Fibroblast of skin of left biceps (primary cell): ENCODE results near the gene CCNL1.

Experiments
- DNase-seq, 2 experiments: peaks; one replicate each; pipeline ENCODE4 v3.0.0-alpha.2; 2013; ENCODE audit warnings: low read depth in 2 of 2

CCNL1 gene

DNA sequence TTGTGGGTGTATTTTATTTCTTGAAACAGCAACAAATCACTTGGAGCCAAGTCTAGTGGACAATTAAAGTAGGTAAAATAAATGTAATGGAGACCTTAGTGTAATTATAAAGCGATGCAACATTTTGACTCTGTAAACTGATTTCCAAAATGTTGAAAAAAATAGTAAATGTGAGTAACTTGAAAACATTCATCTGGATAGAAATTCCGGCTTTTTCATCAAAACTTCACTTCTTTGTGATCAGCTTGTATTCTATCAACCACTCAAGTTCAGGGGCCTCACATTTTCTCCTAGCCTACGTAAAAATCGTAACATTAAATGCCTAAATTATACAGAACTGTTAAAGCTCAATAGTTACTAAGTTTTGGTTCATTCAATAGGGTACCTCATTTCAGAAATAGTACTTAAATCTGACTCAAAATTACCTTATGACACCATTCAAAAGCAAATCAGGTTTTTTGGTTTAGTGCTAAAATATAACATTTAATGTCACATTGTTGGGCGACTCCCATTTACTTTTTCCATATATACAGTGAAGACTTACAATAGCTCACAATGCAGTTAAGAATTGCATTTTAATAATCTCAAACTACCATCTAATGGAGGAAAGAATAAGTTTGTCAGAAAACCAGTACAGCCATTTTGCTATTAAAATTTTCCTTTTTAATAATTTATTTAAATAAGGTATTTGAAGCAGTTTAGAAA, 12.7 kb downstream of the CCNL1 start:
- DNase-seq = no peak

DNA sequence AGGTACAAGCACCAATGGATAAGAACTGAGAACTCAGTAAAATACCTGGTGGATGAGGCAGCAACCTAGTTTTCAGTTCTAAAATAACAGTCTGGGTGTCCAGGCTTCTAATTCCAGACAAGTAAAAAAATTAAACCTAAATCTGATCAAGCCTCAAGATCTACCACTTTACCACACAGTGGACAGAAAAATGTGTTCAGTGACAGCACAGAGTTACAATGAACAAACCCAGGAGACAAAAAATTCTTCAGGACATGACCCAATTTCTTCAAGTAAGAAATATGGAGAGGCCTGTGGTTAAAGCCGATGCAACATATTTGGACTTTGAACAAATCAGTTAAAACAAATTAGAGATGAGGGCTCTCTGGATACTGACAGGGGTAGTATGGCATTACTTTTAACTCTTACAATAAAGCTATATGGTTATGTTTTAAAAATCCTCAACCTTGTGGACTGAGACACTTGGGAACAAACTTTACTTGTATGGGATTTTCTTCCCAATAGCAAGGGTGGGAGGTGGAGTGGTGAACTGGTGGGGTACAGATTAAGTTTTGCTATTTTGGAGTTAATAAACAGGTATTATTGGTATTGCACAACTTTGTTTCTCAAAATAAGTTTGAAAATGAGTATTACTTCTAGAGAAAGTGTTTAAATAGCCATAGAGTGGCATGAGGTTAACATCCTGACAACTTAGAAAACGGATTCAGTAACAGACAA, 14.2 kb downstream of the CCNL1 start:
- no peak for DNase-seq

DNA sequence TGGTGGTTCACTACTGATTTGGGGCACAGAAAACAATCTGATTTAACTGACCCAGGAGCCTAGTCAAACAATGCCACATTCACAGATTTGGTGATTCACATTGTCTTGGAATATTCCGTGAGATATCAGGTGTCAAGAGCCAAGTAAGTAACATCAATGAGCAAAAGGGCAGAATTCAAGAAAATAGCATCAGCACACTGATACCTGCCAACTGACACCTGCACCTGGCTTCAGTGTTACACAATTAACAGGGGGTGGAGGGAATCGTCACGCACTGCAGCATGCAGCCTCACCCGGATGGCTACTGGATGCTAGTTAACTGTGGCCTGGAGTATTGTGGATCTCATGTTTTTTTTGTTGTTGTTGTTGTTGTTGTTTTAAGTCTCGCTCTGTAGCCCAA, 17.6 kb downstream of the CCNL1 start:
- DNase-seq = no peak

DNA sequence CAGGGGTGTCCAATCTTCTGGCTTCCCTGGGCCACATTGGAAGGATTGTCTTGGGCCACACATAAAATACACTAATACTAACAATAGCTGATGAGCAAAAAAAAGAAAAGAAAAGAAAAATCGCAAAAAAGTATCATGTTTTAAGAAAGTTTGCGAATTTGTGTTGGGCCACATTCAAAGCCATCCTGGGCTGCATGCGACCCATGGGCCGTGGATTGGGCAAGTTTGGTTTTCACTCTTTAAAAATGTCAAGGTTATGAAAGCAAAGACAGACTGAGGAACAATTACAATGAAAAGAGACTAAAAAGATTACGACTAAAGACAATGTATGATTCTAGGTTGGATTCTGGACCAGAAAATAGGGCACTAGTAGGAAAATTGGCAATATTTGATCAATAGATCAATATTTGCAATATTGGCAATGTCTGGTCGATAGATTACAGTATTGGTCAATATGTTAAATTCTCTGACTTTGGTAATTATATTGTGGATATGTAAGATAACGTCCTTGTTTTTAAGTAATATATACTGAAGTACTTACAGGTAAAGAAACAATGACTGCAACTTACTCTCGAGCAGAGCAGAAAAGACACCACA, 19.9 kb downstream of the CCNL1 start:
- DNase-seq = no peak

DNA sequence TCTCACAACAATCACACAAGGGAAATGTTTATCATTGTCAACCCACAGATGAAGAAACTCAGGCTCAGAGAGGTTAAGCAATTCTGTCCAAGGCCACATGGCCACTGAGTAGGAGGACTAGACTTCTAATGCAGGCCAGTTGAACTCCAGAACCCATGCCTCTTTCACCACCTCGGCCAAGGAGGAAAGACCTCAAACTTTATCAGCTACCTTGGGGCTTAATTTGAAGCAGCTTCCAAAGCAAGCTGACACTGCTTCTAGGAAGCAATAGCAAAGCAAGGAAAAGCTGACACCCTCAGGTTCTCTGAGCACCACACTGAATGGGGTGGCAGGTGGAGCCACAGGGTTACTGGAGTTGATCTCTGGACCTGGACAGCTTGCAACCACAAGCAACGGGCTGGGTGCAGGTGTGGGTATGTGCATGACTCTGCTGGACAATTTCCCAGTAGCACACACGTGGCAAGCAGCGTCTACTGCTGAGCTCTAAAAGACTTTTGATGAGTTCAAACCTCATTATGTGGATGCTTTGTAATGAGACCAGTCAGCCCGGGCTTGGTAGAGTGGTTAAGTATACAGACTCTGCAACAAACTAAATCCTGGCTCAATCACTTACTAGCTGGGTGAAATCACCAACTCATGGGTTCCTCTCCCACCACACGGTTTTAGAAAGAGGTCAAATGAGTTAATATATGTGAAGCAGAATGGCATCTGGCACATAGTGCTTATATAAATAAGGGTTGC, 23.1 kb downstream of the CCNL1 start:
- no peak for DNase-seq

DNA sequence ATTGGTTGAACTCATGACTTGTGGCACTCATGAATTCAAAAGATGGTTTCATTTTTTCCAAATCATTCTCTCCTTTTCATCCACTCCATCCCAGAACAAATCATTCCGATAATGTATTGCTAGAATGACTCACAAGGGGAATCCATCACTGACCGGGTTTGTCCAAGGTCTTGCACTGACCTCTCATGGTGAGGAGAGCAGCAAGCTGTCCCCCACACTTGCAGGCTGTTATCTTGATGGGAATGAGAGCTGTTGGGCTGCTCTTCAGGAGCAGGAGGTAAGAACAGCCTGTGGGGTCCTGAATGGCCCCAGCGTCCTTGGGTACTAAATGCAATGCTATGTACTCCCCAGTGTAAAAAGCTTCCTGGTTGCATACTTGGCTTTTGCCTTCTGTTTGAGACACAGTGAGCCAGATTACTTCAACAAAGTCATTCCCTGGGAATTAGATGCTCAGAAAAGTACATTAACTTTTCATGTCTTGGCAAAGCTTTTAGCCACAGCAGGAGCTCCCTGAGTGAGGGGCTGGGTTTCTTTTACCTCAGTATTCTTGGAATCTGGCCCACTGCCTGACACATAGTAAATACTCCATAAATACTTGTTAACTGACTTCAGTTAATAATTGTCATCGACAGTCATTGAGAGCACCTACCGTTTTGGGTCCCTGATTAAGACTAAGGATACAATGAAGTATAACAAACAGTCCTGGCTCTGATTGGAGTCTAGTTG, 24.1 kb downstream of the CCNL1 start:
- DNase-seq = peak in 1 of 2 experiments; percentile 17

DNA sequence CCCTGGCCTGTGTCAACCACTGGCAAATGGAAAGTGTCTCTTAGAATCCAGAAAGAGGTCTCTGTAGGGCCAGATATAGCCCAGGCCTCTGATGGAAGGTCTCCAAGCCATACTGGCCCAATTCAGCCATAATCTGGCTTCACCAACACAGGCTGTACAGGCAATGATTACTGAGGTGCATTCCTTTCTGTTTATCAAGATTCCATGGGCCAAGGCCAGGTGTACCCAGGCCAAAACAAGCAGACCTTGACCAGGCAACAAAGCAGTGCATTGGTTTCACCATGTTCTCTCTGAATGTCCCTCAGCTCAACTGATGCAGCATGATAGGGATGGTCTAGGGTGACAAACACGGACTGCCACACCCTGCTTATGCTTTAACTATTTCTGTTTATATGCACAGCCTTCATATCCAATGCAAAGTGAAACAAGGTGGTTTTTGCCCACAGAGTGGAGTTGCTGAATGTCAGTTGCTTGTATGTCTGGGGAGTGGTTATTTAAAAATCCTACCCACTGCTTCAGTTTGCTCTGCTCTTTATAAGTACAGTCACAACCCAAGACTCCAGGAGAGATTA, 25.2 kb downstream of the CCNL1 start:
- no peak for DNase-seq

DNA sequence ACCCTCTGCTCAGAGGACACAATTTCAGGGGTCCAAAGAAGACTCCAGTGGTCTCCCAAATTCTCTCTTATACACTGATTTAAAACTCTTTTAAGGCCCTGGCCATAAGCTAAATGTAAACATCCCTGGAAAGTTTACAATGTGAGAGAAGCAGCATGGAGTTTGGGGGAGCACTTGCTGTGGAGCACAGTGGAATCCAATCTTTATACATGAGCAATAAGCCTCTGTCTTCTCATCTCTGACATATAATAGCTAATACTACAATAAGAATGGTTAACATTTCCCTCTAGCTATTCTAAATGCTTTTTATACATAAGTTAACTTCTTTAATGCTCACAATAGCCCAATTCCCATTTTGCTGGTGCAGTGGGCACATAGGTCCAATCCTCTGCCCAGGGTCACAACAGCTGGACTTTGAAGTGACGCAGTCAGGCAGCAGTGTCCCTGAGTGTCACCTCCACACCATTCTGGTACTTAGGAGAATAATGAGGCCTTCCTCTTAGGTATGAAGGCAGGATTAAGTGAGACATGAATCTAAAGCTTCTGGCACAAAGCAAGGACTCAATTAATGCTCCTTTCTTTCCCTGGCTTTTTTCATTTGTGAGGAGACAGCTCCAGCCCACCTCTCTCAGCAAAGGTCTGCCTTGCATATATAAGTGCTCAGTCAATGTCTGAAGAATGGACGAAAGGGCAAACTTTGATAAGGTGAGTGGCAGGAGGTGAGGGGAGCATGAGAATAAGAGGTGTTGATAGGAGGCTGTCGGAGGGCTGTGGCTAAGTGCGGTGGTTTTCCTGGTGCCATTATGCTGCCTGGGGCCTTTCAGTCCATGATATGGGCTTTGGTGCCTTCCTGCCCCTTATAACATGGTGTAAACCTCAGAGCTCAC, 26.3 kb downstream of the CCNL1 start:
- DNase-seq = no peak

DNA sequence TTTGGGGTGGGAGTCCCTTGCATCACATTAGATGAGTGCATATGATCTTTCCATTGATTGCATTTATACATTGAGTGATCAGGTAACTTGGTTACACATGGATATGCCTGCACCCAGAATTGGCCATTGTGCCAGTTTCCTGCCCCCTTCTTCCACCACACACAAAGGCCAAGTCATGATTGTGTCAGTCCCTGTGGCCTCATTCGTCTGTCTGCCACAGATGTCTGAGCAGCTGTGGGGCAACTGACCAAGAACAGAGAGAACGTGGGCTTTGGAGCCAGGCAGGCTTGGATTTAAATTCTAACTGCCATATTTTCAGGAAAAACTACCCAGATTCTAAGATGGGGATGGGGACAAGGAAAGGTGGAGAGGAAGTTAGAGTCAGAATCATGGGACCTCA, 27.0 kb downstream of the CCNL1 start:
- DNase-seq = no peak

DNA sequence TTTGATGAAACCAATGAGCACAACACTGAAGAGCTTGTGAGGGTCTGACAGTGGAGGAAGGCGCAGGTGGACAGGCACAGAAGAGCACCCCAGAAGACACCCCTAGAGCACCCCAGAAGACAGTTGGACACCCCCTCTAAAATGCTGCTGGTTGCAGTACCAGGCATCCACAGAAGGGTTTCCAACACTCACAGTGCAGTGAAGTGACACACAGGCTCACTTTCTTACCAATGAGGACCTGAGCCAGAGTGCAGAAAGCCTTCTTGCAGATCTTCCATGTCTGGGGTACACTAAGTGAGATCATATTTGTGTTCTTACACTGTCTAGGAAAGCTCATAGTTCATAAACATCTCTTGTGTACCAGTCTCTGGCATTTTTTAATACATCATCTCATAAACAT, 27.6 kb downstream of the CCNL1 start:
- no peak for DNase-seq

DNA sequence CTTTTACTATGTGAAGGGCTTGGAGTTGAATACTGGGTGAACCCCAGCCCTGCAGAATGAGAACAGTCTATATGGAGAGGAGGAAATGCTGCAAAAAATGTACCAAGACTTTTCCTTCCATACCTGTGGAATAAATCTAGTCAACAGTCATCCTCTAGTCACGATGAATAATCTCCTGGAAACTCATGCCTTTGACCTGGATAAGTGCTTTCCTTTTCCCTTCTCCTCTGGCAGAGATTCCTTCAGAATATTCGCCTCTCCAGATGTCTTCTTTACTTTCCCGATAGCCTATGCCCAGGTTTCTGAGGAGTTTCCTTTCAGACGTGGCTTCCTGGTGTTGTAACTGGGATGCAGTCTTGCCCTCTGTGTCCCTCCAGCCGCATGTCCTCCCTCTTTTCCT, 28.1 kb downstream of the CCNL1 start:
- no peak for DNase-seq

DNA sequence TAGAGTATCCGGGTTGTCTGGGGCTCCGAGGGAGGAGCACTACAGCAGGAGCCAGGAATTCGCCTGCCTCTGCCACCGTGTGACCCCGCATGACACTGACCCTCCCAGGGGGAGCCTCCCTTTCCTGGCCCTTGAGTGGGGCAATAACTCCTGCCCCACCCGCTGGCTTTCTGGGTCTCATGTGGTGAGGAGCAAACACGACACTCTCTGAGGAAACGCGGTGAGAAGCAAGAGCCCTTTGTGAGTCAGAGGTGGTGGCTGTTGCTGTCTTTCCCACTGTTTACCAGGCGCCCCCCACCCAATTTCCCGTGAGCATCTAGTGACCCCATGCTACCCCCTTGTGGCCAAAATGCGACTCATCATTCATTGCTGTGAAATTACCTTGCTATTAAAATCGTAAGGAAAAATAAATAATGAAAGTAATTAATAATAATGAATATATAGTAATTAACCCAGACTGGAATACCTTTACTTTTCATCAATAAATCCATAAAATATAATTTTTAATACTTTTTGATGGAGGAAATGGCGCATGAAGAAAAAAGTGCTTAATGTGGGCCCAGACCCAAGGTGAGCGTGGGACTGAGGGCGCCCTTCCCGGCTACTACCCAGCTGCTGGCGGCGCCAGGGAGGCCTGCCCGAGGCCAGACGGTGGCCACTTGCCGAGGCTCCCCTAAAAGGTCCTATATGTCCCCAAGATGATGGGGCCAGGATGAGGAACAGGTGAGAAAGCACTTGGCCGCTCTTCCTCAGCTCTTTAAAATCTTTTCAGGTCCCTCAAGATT, 29.3 kb downstream of the CCNL1 start:
- peak in 1 of 2 experiments; percentile 10 for DNase-seq

DNA sequence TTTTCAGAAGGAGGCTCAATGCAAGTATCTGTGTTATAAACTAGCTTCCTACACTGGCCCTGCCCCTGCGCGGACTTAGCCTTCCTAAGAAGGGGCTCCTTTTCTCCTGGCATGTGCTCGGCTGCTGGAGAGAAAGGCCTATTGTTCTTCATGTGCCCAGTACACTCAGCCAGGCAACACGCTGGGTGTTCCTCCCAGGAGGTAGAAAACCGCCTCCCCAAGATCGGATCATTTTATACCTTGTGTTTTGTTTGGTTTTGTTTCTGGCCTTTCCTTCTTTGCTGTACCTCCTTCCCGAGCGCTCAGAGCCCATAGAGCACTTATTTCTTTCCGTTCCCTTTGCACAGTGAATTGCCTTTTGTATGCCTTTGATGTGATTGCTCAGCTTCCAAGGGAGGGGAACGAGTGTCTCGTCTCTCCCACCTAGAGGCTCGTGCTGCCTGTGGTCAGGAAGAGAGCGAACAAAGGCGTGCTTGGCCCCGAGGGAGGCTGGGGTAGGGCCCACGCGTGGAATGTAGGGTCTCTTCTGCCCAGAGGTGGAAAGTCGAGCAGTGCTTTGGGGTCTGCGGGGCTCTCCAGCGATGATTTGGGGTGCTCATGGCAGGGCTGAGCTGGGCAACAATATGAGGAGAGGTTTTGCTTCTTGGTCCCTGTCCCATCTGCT, 30.0 kb downstream of the CCNL1 start:
- no peak for DNase-seq

DNA sequence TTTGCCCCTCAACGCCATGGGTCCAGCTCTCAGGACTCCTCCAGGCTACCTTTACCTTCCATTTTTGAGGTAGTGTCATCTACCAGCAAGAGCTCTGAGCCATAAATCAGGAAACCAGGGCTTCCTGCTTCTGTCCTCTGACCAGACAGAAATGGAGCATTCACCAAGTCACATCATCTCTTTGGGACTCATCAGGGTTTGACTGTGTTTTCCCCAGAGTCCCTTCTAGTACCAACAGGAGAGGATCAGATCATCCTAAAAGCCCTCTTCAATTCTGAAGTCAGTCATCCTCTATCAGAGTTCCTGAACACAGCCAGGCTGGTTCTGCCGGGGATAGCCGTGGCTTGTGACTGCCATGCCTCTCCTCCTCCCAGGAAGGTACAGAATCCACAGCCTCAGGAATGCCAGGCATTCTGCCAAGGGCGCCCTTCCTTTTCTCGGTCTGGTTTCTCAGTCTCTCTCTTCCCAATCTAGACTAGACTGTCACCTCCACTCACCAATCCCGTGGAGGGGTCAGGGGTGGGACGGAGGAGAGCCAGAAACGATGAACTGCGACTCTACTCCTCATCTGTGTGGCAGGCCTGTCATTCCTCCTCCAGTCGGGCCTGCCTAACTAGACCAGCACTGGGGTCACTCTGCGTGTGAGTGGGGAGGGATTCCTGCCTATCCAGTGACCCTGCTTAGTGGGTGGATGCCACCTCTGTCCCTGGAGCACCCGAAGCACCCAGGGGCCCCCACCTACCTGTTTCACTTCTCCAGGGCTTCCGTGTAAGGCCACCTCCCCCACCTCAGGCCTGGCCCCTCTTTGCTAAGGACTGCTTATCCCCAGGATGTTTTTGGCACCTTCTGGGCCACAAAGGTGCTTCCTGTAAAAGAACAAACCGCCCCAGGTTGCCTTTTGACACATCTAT, 30.9 kb downstream of the CCNL1 start:
- DNase-seq = peak in 1 of 2 experiments; percentile 20

DNA sequence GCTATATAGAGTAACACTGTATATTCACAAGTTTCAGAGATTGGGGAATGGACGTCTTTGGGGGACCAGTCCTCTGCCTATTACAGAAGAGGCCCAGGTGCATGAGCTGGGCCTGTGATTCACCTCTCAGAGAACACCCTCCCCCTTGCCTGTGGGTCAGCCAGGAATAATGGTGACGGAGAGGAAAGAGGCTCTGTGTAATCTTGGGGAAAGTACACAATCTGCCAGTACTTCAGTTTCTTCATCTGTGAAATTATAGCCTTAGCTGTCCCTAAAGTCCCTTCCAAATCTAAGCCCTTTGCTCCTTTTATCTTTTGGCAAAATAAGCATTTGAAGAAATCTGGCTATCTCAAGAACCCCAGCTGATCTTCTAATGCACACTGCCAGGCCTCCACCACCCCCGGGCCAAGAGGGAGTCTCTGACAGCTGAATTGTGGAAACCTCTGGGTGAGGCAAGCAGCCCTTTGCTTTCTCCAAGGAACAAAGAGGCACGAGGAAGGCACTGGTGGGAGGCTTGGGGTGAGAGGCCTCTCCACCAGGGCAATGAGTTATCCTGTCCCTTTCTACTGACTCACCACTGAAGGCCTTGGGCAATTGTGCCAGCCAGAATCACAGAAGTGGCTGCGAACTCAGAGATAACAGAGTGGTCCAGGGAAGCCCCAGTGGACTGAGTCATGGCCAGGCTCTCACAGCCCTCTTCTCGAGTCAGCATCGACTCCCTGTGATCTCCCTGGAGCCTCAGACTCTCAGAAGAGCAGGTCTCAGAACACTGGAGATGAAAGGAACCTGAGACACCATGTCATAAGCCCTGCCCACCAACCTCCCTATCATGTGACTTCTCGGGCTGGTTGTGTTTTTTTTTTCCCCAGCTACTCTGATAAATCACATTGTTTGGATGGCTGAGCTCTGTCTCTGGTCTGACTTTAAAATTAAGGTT, 31.8 kb downstream of the CCNL1 start:
- DNase-seq = no peak

DNA sequence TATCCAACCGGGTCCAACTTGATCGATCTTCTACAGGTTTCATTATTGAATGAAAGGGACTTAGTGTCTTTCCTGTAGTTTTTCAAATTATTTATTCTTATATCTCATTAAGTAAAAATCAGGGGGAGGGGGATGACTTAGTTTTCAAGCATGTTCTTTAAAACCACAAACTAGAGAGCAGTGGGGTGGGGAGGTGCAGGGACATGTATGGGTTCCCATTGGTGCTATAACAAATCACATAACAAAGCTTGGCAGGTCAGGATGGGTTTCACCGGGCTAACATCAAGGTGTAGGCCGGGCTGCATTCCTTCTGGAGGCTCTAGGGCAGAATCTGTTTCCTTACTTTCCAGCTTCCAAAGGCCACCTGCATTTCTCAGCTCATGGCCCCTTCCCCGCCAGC, 32.7 kb downstream of the CCNL1 start:
- DNase-seq = no peak

DNA sequence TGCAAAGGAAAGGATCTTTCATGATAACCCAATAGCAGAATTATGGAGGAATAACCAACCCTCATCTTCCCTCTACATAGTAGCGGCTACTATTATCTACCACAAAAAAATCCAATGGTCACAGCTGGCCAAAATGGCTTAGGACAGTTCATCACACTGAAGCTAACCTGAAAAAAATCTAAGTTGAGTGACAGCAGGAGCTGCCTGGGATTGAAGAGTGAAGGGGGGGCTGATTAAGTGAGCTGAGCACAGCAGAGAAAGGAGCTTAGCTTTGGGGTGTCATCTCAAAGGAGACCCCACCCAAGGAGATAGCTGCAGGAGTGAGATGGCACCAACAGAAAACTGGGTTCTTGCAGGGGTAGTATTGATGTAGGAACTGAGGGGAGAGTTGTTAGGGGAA, 33.6 kb downstream of the CCNL1 start:
- DNase-seq = no peak
